ENCODE results near the gene LRP2.

LRP2 gene

DNA sequence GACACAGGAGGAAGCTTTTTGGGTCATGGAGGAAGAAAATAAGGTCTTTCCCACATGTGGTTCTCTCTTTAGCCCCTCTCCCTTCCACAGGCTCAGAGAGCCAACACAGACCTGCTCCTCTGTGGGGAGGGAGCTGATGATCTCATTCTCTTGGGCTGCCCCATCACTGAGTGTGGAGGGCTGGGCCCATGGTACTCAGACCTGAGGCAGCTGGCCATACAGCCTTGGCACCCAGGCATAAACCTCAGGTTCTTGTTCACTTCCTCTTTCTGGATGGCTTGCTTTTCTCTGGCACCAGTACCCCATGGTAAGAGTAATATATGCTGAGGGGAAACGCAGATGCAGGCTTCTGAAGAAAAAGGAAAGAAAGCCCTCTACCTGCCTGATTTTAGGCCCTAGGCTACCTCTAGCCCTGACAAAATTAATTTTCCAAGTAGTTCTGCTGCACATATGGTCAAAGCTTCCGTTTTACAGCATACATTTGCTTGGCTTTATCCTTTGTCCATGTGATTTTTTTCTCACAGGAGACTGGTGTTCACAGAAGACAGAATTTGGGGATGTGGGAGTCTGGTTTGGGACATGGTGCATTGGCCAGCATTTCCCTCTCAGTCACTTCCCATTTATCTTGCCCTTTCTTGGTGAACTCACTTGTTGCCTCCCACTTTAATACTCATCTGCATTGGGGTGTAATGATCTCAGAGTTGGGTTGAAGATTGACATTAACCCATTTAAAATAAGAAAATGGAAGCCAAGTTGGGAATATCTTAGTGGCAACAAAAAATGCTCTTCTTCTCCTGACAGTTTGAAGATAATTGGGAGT, 281.9 kb downstream of the LRP2 start:
- Histone ChIP-seq H3K9me3 (ENCODE audit: control insufficient read depth, insufficient read depth, low read length) (no peaks in the 10 kb centered on the region), H3K4me3 (ENCODE audit: low read length) (no peak overlapping the region), H3K27me3 (ENCODE audit: control insufficient read depth, insufficient read depth, low read length) (no peaks in the 10 kb centered on the region), H3K36me3 (ENCODE audit: control insufficient read depth, insufficient read depth, low read length) (no peaks in the 10 kb centered on the region), H3K27ac (ENCODE audit: low read length) (no peak overlapping the region), H3K4me1 (ENCODE audit: control insufficient read depth, insufficient read depth, low read length) (no peaks in the 10 kb centered on the region)
- DNase-seq (ENCODE audit: low read depth, low spot score), result no peak
- no CpG with 5 or more reads among the region's 2 CpGs for WGBS (ENCODE audit: insufficient coverage, insufficient read length)

DNA sequence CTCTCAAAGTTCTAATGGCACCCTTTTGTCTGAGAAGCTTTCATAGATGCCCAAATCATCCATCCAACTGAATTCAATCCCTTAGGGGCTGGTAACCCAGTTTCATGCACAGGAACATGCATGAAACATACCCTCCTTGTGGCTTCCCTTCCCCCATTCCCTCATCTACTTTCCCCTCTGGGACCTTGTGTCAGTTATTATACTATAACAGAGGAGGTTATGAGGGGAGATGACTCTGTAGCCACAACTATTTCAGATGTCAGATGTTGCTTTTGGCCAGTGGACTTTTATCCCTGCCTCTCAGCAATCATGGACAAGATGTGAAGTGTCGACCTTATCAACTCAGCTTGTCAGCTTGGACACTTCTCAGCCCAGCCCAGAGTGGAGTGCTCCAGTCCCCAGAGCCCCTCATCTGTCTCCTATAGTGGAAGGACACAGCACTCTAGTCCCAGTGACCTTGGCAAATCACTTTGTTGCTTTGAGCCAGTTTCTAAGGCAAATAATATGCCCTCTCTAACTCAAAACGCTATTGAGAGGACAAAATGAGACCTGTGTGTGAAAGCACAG, 284.6 kb downstream of the LRP2 start:
- DNase-seq (ENCODE audit: low read depth, low spot score), result no peak
- WGBS (ENCODE audit: insufficient coverage, insufficient read length), result no CpG with 5 or more reads among the region's 2 CpGs
- no peaks in the 10 kb centered on the region for H3K4me1 ChIP-seq (ENCODE audit: control insufficient read depth, insufficient read depth, low read length)
- no peaks in the 10 kb centered on the region for H3K9me3 ChIP-seq (ENCODE audit: control insufficient read depth, insufficient read depth, low read length)
- H3K4me3 ChIP-seq (ENCODE audit: low read length), result no peak overlapping the region
- H3K27ac ChIP-seq (ENCODE audit: low read length), result no peak overlapping the region
- no peaks in the 10 kb centered on the region for H3K27me3 ChIP-seq (ENCODE audit: control insufficient read depth, insufficient read depth, low read length)
- H3K36me3 ChIP-seq (ENCODE audit: control insufficient read depth, insufficient read depth, low read length), result no peaks in the 10 kb centered on the region
